ENCODE data around the gene RIMBP3C.
"Not testable (repeated sequence)": the region's sequence is repeated elsewhere in the genome, so short reads cannot be mapped to it uniquely, and the experiment has no call there.

Gene RIMBP3C

GRCh38 chr22:21551361-21551760 lies at the start of gene RIMBP3C:
TSS of gene RIMBP3C (minus strand) at chr22:21551461. CDS start at chr22:21550976, 485 bp downstream.
- H3K27ac ChIP-seq (ENCODE audit: low read length); H3K9me3 ChIP-seq (ENCODE audit: insufficient read depth, low read depth, low read length); H3K36me3 ChIP-seq (ENCODE audit: insufficient read depth, low read depth, low read length); H3K4me1 ChIP-seq (ENCODE audit: insufficient read depth, low read length); H3K27me3 ChIP-seq (ENCODE audit: insufficient read depth, low read length); H3K4me3 ChIP-seq (ENCODE audit: low read length); H3K9ac ChIP-seq (ENCODE audit: low read depth, low read length): not testable (repeated sequence)

- no peaks in the 10 kb centered on the region for H3K4me1 ChIP-seq (ENCODE audit: insufficient read depth, low read length)
- no peak overlapping the region for H3K9ac ChIP-seq (ENCODE audit: low read depth, low read length)
- H3K9me3 ChIP-seq (ENCODE audit: insufficient read depth, low read depth, low read length) = no peaks in the 10 kb centered on the region
- H3K27ac ChIP-seq (ENCODE audit: low read length) = no peak overlapping the region
- H3K27me3 ChIP-seq (ENCODE audit: insufficient read depth, low read length) = no peaks in the 10 kb centered on the region
- no peak overlapping the region for H3K4me3 ChIP-seq (ENCODE audit: low read length)
- H3K36me3 ChIP-seq (ENCODE audit: insufficient read depth, low read depth, low read length) = peaks cover 32% of the 10 kb centered on the region
Measured at GRCh38 chr22:21599053-21599893, 48.0 kb upstream of the RIMBP3C start.

- H3K36me3 ChIP-seq (ENCODE audit: insufficient read depth, low read depth, low read length) = peaks cover 42% of the 10 kb centered on the region
- H3K9ac ChIP-seq (ENCODE audit: low read depth, low read length) = no peak overlapping the region
- no peaks in the 10 kb centered on the region for H3K4me1 ChIP-seq (ENCODE audit: insufficient read depth, low read length)
- no peak overlapping the region for H3K4me3 ChIP-seq (ENCODE audit: low read length)
- no peaks in the 10 kb centered on the region for H3K9me3 ChIP-seq (ENCODE audit: insufficient read depth, low read depth, low read length)
- no peaks in the 10 kb centered on the region for H3K27me3 ChIP-seq (ENCODE audit: insufficient read depth, low read length)
- no peak overlapping the region for H3K27ac ChIP-seq (ENCODE audit: low read length)
Measured at GRCh38 chr22:21598302-21598701, 47.0 kb upstream of the RIMBP3C start.

- not testable (repeated sequence) for H3K9ac ChIP-seq (ENCODE audit: low read depth, low read length); H3K27me3 ChIP-seq (ENCODE audit: insufficient read depth, low read length); H3K27ac ChIP-seq (ENCODE audit: low read length); H3K4me3 ChIP-seq (ENCODE audit: low read length); H3K9me3 ChIP-seq (ENCODE audit: insufficient read depth, low read depth, low read length); H3K4me1 ChIP-seq (ENCODE audit: insufficient read depth, low read length)
- H3K36me3 ChIP-seq (ENCODE audit: insufficient read depth, low read depth, low read length) = peaks cover 50% of the 10 kb centered on the region
Measured at GRCh38 chr22:21596356-21597135, 45.3 kb upstream of the RIMBP3C start.

GRCh38 chr22:21594865-21595452 lies 43.7 kb upstream of the RIMBP3C start:
- Histone ChIP-seq H3K27me3 (ENCODE audit: insufficient read depth, low read length) (no peaks in the 10 kb centered on the region), H3K4me1 (ENCODE audit: insufficient read depth, low read length) (no peaks in the 10 kb centered on the region), H3K4me3 (ENCODE audit: low read length) (no peak overlapping the region), H3K9me3 (ENCODE audit: insufficient read depth, low read depth, low read length) (no peaks in the 10 kb centered on the region), H3K27ac (ENCODE audit: low read length) (no peak overlapping the region), H3K9ac (ENCODE audit: low read depth, low read length) (no peak overlapping the region), H3K36me3 (ENCODE audit: insufficient read depth, low read depth, low read length) (peaks cover 50% of the 10 kb centered on the region)

GRCh38 chr22:21593406-21594232 lies 42.4 kb upstream of the RIMBP3C start:
- H3K36me3 ChIP-seq (ENCODE audit: insufficient read depth, low read depth, low read length) = peaks cover 50% of the 10 kb centered on the region
- no peak overlapping the region for H3K27ac ChIP-seq (ENCODE audit: low read length)
- H3K9me3 ChIP-seq (ENCODE audit: insufficient read depth, low read depth, low read length) = no peaks in the 10 kb centered on the region
- no peaks in the 10 kb centered on the region for H3K4me1 ChIP-seq (ENCODE audit: insufficient read depth, low read length)
- H3K27me3 ChIP-seq (ENCODE audit: insufficient read depth, low read length) = no peaks in the 10 kb centered on the region
- no peak overlapping the region for H3K9ac ChIP-seq (ENCODE audit: low read depth, low read length)
- no peak overlapping the region for H3K4me3 ChIP-seq (ENCODE audit: low read length)

- H3K27ac ChIP-seq (ENCODE audit: low read length) = no peak overlapping the region
Measured at GRCh38 chr22:21592422-21592821, 41.2 kb upstream of the RIMBP3C start.

GRCh38 chr22:21591695-21592094 lies 40.4 kb upstream of the RIMBP3C start:
- Histone ChIP-seq H3K9ac (ENCODE audit: low read depth, low read length) (no peak overlapping the region), H3K36me3 (ENCODE audit: insufficient read depth, low read depth, low read length) (peaks cover 53% of the 10 kb centered on the region), H3K27me3 (ENCODE audit: insufficient read depth, low read length) (no peaks in the 10 kb centered on the region), H3K9me3 (ENCODE audit: insufficient read depth, low read depth, low read length) (no peaks in the 10 kb centered on the region), H3K27ac (ENCODE audit: low read length) (no peak overlapping the region), H3K4me1 (ENCODE audit: insufficient read depth, low read length) (no peaks in the 10 kb centered on the region), H3K4me3 (ENCODE audit: low read length) (no peak overlapping the region)

More at GRCh38 chr22:21592422-21592821, 41.2 kb upstream of the RIMBP3C start:
- Histone ChIP-seq H3K4me1 (ENCODE audit: insufficient read depth, low read length) (no peaks in the 10 kb centered on the region), H3K27me3 (ENCODE audit: insufficient read depth, low read length) (no peaks in the 10 kb centered on the region), H3K36me3 (ENCODE audit: insufficient read depth, low read depth, low read length) (peaks cover 54% of the 10 kb centered on the region), H3K9me3 (ENCODE audit: insufficient read depth, low read depth, low read length) (no peaks in the 10 kb centered on the region), H3K9ac (ENCODE audit: low read depth, low read length) (no peak overlapping the region), H3K4me3 (ENCODE audit: low read length) (no peak overlapping the region)

- Histone ChIP-seq H3K4me1 (ENCODE audit: insufficient read depth, low read length) (no peaks in the 10 kb centered on the region), H3K27ac (ENCODE audit: low read length) (no peak overlapping the region), H3K9ac (ENCODE audit: low read depth, low read length) (no peak overlapping the region), H3K4me3 (ENCODE audit: low read length) (no peak overlapping the region), H3K36me3 (ENCODE audit: insufficient read depth, low read depth, low read length) (peaks cover 46% of the 10 kb centered on the region), H3K9me3 (ENCODE audit: insufficient read depth, low read depth, low read length) (no peaks in the 10 kb centered on the region), H3K27me3 (ENCODE audit: insufficient read depth, low read length) (no peaks in the 10 kb centered on the region)
Measured at GRCh38 chr22:21590809-21591641, 39.8 kb upstream of the RIMBP3C start.

- H3K36me3 ChIP-seq (ENCODE audit: insufficient read depth, low read depth, low read length) = peaks cover 30% of the 10 kb centered on the region
- H3K9me3 ChIP-seq (ENCODE audit: insufficient read depth, low read depth, low read length) = no peaks in the 10 kb centered on the region
Measured at GRCh38 chr22:21589396-21589795, 38.1 kb upstream of the RIMBP3C start.

More at GRCh38 chr22:21589396-21589795, 38.1 kb upstream of the RIMBP3C start:
- H3K9ac ChIP-seq (ENCODE audit: low read depth, low read length) = no peak overlapping the region
- H3K4me1 ChIP-seq (ENCODE audit: insufficient read depth, low read length) = no peaks in the 10 kb centered on the region
- no peaks in the 10 kb centered on the region for H3K27me3 ChIP-seq (ENCODE audit: insufficient read depth, low read length)
- H3K27ac ChIP-seq (ENCODE audit: low read length) = no peak overlapping the region
- no peak overlapping the region for H3K4me3 ChIP-seq (ENCODE audit: low read length)
